ENCODE data around the gene C6orf15.

DNA sequence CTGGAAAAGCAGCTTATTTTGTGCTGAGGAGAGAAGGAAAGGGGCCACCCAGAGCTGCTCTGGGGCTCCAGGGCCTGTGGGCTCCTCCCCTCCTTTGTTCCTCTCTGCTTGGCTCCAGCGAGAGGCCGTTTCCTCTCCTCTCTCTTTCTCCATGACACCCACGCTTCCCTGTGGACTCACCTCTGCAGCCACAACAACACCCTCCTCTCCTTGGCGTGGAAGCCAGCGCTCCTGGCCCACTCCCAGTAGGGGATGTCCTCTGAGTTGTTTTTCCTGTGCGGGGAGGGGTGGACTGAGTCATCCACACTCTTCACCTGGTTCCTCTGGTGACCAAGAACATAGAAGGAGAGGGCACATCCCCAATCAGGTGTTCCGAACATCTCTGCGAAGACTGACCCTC lies 12.8 kb upstream of the C6orf15 start:
- TF ChIP-seq EZH2 (IDR thresholded peaks at IDR 0.05; ENCODE audit: borderline replicate concordance, insufficient read depth, low read length, poor library complexity, severe bottlenecking), result no peak
- TF ChIP-seq, protein P1, sequence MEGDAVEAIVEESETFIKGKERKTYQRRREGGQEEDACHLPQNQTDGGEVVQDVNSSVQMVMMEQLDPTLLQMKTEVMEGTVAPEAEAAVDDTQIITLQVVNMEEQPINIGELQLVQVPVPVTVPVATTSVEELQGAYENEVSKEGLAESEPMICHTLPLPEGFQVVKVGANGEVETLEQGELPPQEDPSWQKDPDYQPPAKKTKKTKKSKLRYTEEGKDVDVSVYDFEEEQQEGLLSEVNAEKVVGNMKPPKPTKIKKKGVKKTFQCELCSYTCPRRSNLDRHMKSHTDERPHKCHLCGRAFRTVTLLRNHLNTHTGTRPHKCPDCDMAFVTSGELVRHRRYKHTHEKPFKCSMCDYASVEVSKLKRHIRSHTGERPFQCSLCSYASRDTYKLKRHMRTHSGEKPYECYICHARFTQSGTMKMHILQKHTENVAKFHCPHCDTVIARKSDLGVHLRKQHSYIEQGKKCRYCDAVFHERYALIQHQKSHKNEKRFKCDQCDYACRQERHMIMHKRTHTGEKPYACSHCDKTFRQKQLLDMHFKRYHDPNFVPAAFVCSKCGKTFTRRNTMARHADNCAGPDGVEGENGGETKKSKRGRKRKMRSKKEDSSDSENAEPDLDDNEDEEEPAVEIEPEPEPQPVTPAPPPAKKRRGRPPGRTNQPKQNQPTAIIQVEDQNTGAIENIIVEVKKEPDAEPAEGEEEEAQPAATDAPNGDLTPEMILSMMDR (IDR thresholded peaks at IDR 0.05; ENCODE audit: poor library complexity, severe bottlenecking), result no peak
